HEK293 (cell line): ENCODE results near the gene GMPR.

Experiments used
- CTCF ChIA-PET: fragments of 350-600 bp; formaldehyde crosslinking; extraction: SDS; loops from one replicate; lab custom pipeline; 2021; ENCODE audit warnings: antibody characterized with exemption; lab: Yijun Ruan, JAX
- POLR2A ChIA-PET: fragments of 300-600 bp; formaldehyde crosslinking; extraction: SDS; loops from one replicate; lab custom pipeline; 2020; ENCODE audit warnings: antibody characterized with exemption, inconsistent platforms; lab: Yijun Ruan, JAX
- H3K27ac ChIP-seq: fragments of 200-500 bp; sonication (Bioruptor generic); 2 replicates; pipeline ENCODE4 v1.5.1; 2014; ENCODE audit warnings: low read depth, low read length, control low read depth, inconsistent platforms; ENCODE audit errors: extremely low read depth
- H3K36me3 ChIP-seq, 2 experiments: fragments of 200-500 bp in 1 of 2; sonication (Bioruptor generic) in 1 of 2; 1 replicate in 1 of 2; 2 replicates in 1 of 2; pipeline ENCODE4 v1.5.1; 2014 to 2017; ENCODE audit warnings: inconsistent platforms in 2 of 2, low read length in 2 of 2; ENCODE audit not compliant: control insufficient read depth in 2 of 2, insufficient read depth in 1 of 2
- H3K4me1 ChIP-seq: fragments of 200-500 bp; sonication (Bioruptor generic); 2 replicates; pipeline ENCODE4 v1.5.1; 2014; ENCODE audit warnings: mild to moderate bottlenecking, low read length, inconsistent platforms; ENCODE audit not compliant: control insufficient read depth, insufficient read depth
- H3K4me3 ChIP-seq: 2 replicates; pipeline ENCODE4 v1.5.1; 2011; ENCODE audit warnings: low read depth, mild to moderate bottlenecking, control low read depth, low read length, moderate library complexity
- H3K9me3 ChIP-seq: fragments of 200-500 bp; sonication (Bioruptor generic); 2 replicates; pipeline ENCODE4 v1.5.1; 2014; ENCODE audit warnings: low read depth, low read length, inconsistent platforms; ENCODE audit not compliant: control insufficient read depth, insufficient read depth
- GLI4 ChIP-seq: fragments of 450-650 bp; formaldehyde crosslinking; IDR thresholded peaks from 2 replicates; pipeline ENCODE4 v1.5.1; 2016; ENCODE audit warnings: missing biosample characterization, missing genetic modification characterization
- KLF7 ChIP-seq: fragments of 450-650 bp; formaldehyde crosslinking; IDR thresholded peaks from 2 replicates; pipeline ENCODE4 v1.5.1; 2016; ENCODE audit warnings: missing biosample characterization, missing genetic modification characterization, borderline replicate concordance
- MZF1 ChIP-seq: fragments of 450-650 bp; formaldehyde crosslinking; IDR thresholded peaks from 2 replicates; pipeline ENCODE4 v1.5.1; 2017; ENCODE audit warnings: missing biosample characterization, missing genetic modification characterization, borderline replicate concordance
- WT1 ChIP-seq: fragments of 450-650 bp; formaldehyde crosslinking; IDR thresholded peaks from 2 replicates; pipeline ENCODE4 v1.5.1; 2016; ENCODE audit warnings: missing biosample characterization, missing genetic modification characterization
- ZNF132 ChIP-seq: fragments of 450-650 bp; formaldehyde crosslinking; IDR thresholded peaks from 2 replicates; pipeline ENCODE4 v1.5.1; 2017; ENCODE audit warnings: missing biosample characterization, missing genetic modification characterization, borderline replicate concordance
- ZNF140 ChIP-seq: fragments of 450-650 bp; formaldehyde crosslinking; IDR thresholded peaks from 2 replicates; pipeline ENCODE4 v1.5.1; 2016; ENCODE audit warnings: missing biosample characterization, missing genetic modification characterization
- ZNF184 ChIP-seq: fragments of 450-650 bp; IDR thresholded peaks from 2 replicates; pipeline ENCODE4 v1.5.1; 2018; ENCODE audit warnings: missing biosample characterization, mild to moderate bottlenecking, missing genetic modification characterization
- ZNF221 ChIP-seq: fragments of 450-650 bp; formaldehyde crosslinking; IDR thresholded peaks from 2 replicates; pipeline ENCODE4 v1.5.1; 2017; ENCODE audit warnings: missing biosample characterization, missing genetic modification characterization, borderline replicate concordance
- ZNF239 ChIP-seq: fragments of 450-650 bp; formaldehyde crosslinking; IDR thresholded peaks from 2 replicates; pipeline ENCODE4 v1.5.1; 2016; ENCODE audit warnings: missing biosample characterization, missing genetic modification characterization
- ZNF48 ChIP-seq: fragments of 450-650 bp; formaldehyde crosslinking; IDR thresholded peaks from 2 replicates; pipeline ENCODE4 v1.5.1; 2016; ENCODE audit warnings: missing biosample characterization, missing genetic modification characterization
- ZNF558 ChIP-seq: fragments of 450-650 bp; formaldehyde crosslinking; IDR thresholded peaks from 2 replicates; pipeline ENCODE4 v1.5.1; 2016; ENCODE audit warnings: missing biosample characterization, missing genetic modification characterization
- ZNF670 ChIP-seq: fragments of 450-650 bp; formaldehyde crosslinking; IDR thresholded peaks from 2 replicates; pipeline ENCODE4 v1.5.1; 2016; ENCODE audit warnings: missing biosample characterization, missing genetic modification characterization, low read depth
- ZNF707 ChIP-seq: fragments of 450-650 bp; formaldehyde crosslinking; IDR thresholded peaks from 2 replicates; pipeline ENCODE4 v1.5.1; 2016; ENCODE audit warnings: missing biosample characterization, missing genetic modification characterization
- ZXDB ChIP-seq: fragments of 450-650 bp; formaldehyde crosslinking; IDR thresholded peaks from 2 replicates; pipeline ENCODE4 v1.5.1; 2016; ENCODE audit warnings: missing biosample characterization, missing genetic modification characterization
- TF ChIP-seq, protein P1 (sequence below): fragments of 450-650 bp; formaldehyde crosslinking; IDR thresholded peaks from 2 replicates; pipeline ENCODE4 v1.5.1; 2016; ENCODE audit warnings: missing biosample characterization, missing genetic modification characterization
- TF ChIP-seq, protein P2 (sequence below): fragments of 450-650 bp; formaldehyde crosslinking; IDR thresholded peaks from 2 replicates; pipeline ENCODE4 v1.5.1; 2017; ENCODE audit warnings: missing biosample characterization, missing genetic modification characterization
- TF ChIP-seq, protein P3 (sequence below): fragments of 450-650 bp; formaldehyde crosslinking; conservative IDR thresholded peaks from 2 replicates; pipeline ENCODE4 v1.5.1; 2016; ENCODE audit warnings: low read depth, missing biosample characterization, missing genetic modification characterization
- TF ChIP-seq, protein P4 (sequence below): IDR thresholded peaks from 2 replicates; pipeline ENCODE4 v1.6.1; 2011; ENCODE audit warnings: mild to moderate bottlenecking, low read depth, low read length, borderline replicate concordance

GMPR gene

DNA sequence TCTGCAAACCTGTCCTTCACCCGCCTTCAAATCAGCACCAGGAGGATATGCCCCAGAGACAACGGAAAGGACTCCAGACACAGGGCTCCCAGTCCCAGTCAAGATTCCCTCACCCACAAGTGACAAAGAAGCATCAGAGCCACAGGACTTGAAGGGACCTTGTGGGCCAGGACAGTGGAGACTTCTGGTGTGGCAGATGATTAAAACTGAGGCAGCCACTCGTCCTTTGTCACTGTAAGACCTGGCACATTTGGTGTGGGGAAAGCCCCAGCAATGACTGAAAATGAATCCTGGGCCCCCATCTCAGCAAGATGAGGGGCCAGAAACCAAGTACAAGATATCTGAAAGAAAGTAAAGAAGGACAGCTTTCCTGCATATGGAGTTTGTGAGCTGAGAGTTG is 15.6 kb upstream of the GMPR start:
- Histone ChIP-seq H3K27ac (no peak overlapping the region), H3K4me1 (no peaks in the 10 kb centered on the region), H3K9me3 (no peaks in the 10 kb centered on the region), H3K4me3 (no peak overlapping the region), H3K36me3 (no peaks in the 10 kb centered on the region)
- ChIA-PET POLR2A (no interaction called here), CTCF (interaction anchor here (1.2 kb wide), 1 partner anchor 15 kb away, joined by 3 read pairs; no protein-coding TSS in a partner anchor)
- no peak for TF ChIP-seq ZNF707
- TF ChIP-seq ZNF239 (tag by site-specific recombination): no peak
- no peak for TF ChIP-seq ZNF132 (tag by site-specific recombination)
- TF ChIP-seq MZF1 (tag by site-specific recombination): no peak
- no peak for TF ChIP-seq KLF7 (tag by site-specific recombination)
- no peak for TF ChIP-seq GLI4 (tag by site-specific recombination)
- no peak for TF ChIP-seq ZNF48 (tag by site-specific recombination)
- no peak for TF ChIP-seq ZNF558 (tag by site-specific recombination)
- TF ChIP-seq ZNF670 (tag by site-specific recombination): no peak
- TF ChIP-seq, protein P1, sequence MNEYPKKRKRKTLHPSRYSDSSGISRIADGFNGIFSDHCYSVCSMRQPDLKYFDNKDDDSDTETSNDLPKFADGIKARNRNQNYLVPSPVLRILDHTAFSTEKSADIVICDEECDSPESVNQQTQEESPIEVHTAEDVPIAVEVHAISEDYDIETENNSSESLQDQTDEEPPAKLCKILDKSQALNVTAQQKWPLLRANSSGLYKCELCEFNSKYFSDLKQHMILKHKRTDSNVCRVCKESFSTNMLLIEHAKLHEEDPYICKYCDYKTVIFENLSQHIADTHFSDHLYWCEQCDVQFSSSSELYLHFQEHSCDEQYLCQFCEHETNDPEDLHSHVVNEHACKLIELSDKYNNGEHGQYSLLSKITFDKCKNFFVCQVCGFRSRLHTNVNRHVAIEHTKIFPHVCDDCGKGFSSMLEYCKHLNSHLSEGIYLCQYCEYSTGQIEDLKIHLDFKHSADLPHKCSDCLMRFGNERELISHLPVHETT (tag by site-specific recombination): no peak
- no peak for TF ChIP-seq ZNF184 (tag by site-specific recombination)
- no peak for TF ChIP-seq ZXDB (tag by site-specific recombination)
- no peak for TF ChIP-seq ZNF221 (tag by site-specific recombination)
- TF ChIP-seq WT1: no peak
- TF ChIP-seq, protein P2, sequence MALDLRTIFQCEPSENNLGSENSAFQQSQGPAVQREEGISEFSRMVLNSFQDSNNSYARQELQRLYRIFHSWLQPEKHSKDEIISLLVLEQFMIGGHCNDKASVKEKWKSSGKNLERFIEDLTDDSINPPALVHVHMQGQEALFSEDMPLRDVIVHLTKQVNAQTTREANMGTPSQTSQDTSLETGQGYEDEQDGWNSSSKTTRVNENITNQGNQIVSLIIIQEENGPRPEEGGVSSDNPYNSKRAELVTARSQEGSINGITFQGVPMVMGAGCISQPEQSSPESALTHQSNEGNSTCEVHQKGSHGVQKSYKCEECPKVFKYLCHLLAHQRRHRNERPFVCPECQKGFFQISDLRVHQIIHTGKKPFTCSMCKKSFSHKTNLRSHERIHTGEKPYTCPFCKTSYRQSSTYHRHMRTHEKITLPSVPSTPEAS (tag by site-specific recombination): no peak
- TF ChIP-seq, protein P3, sequence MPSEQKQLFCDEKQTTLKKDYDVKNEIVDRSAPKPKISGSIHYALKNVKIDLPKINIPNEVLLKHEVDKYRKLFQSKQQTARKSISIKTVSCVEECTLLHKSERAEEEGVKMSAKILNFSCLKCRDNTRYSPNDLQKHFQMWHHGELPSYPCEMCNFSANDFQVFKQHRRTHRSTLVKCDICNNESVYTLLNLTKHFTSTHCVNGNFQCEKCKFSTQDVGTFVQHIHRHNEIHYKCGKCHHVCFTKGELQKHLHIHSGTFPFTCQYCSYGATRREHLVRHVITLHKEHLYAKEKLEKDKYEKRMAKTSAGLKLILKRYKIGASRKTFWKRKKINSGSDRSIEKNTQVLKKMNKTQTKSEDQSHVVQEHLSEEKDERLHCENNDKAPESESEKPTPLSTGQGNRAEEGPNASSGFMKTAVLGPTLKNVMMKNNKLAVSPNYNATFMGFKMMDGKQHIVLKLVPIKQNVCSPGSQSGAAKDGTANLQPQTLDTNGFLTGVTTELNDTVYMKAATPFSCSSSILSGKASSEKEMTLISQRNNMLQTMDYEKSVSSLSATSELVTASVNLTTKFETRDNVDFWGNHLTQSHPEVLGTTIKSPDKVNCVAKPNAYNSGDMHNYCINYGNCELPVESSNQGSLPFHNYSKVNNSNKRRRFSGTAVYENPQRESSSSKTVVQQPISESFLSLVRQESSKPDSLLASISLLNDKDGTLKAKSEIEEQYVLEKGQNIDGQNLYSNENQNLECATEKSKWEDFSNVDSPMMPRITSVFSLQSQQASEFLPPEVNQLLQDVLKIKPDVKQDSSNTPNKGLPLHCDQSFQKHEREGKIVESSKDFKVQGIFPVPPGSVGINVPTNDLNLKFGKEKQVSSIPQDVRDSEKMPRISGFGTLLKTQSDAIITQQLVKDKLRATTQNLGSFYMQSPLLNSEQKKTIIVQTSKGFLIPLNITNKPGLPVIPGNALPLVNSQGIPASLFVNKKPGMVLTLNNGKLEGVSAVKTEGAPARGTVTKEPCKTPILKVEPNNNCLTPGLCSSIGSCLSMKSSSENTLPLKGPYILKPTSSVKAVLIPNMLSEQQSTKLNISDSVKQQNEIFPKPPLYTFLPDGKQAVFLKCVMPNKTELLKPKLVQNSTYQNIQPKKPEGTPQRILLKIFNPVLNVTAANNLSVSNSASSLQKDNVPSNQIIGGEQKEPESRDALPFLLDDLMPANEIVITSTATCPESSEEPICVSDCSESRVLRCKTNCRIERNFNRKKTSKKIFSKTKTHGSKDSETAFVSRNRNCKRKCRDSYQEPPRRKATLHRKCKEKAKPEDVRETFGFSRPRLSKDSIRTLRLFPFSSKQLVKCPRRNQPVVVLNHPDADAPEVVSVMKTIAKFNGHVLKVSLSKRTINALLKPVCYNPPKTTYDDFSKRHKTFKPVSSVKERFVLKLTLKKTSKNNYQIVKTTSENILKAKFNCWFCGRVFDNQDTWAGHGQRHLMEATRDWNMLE (tag by site-specific recombination): no peak

DNA sequence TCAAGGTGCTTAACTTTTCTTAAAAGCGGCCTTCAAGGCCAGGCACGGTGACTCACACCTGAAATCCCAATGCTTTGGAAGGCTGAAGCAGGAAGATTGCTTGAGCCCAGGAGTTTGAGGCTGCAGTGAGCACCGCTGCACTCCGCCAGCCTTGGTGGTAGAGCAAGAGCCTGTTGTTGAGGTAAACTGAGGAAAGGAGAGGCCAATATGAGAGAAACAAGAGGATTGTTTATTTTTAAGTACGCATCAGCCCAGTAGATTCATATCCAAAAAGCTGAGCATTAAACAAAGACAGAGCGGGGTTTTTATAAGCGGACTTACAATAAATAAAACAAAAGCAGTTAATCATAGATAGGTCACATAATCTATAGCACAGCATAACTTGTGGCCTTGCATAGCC is 15.0 kb upstream of the GMPR start:
- CTCF ChIA-PET: interaction anchor here (1.2 kb wide), 1 partner anchor 15 kb away, joined by 3 read pairs; no protein-coding TSS in a partner anchor
- TF ChIP-seq, protein P4, sequence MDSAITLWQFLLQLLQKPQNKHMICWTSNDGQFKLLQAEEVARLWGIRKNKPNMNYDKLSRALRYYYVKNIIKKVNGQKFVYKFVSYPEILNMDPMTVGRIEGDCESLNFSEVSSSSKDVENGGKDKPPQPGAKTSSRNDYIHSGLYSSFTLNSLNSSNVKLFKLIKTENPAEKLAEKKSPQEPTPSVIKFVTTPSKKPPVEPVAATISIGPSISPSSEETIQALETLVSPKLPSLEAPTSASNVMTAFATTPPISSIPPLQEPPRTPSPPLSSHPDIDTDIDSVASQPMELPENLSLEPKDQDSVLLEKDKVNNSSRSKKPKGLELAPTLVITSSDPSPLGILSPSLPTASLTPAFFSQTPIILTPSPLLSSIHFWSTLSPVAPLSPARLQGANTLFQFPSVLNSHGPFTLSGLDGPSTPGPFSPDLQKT: no peak
- TF ChIP-seq ZNF140 (tag by site-specific recombination): no peak
- H3K4me1 ChIP-seq: no peaks in the 10 kb centered on the region
- no peak overlapping the region for H3K27ac ChIP-seq
- no peaks in the 10 kb centered on the region for H3K36me3 ChIP-seq
- no peak overlapping the region for H3K4me3 ChIP-seq
- no peaks in the 10 kb centered on the region for H3K9me3 ChIP-seq
- POLR2A ChIA-PET: interaction anchor here (1.1 kb wide), 1 partner anchor 13 kb away, joined by 3 read pairs; no protein-coding TSS in a partner anchor
